AG04449 (cell line): Measurements from ENCODE around the gene NELL2.

Experiments used
- CTCF ChIA-PET: fragments of 350-600 bp; formaldehyde crosslinking; extraction: SDS; loops from one replicate; lab custom pipeline; 2021; ENCODE audit warnings: antibody characterized with exemption; lab: Yijun Ruan, JAX
- POLR2A ChIA-PET: fragments of 400-600, 350-600 bp; formaldehyde crosslinking; extraction: SDS; loops from one replicate; lab custom pipeline; 2020; ENCODE audit warnings: antibody characterized with exemption, inconsistent platforms; lab: Yijun Ruan, JAX
- DNase-seq: peaks from one replicate; pipeline ENCODE4 v3.0.0-alpha.2; 2010; ENCODE audit warnings: low read depth, low spot score
- H3K4me3 ChIP-seq: 2 replicates; pipeline ENCODE4 v1.5.1; 2011; ENCODE audit warnings: low read depth, mild to moderate bottlenecking, control low read depth, low read length
- TF ChIP-seq, protein P1 (sequence below): IDR thresholded peaks from one replicate; pipeline ENCODE4 v1.5.1; 2011; ENCODE audit warnings: mild to moderate bottlenecking, moderate library complexity, low read length, control low read depth, inconsistent platforms; ENCODE audit not compliant: insufficient read depth; ENCODE audit errors: missing control alignments

The NELL2 gene

DNA sequence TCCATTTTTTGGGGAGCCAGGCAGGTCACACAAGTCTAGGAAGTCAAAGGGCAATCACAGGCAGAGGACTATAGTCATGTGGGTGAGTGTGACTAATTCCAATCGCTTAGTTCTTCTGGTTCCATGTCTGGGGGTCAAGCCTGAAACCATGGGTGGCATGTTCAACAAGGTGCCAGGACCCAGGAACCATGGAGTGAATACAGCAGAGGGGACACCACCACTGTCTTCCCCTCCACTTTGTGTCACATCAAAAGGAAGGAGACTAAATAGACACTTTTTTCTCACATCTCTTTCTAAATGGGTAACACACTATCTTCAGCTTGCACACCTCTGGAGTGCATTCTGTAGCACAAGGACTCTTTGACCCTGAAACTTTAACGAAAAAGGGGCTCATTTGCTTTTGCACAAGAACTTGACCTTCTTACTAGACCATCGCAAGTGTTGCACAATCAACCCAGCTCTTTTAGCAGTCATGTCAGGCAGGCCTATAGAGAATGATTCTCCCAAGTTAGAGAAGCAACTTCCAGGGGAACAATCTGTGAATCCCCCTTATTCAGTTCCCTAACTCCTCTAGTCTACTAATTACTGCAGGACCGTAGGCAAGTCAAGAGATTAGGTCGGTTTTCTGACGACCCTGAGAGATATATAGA is 398.7 kb downstream of the NELL2 start:
- TF ChIP-seq, protein P1, sequence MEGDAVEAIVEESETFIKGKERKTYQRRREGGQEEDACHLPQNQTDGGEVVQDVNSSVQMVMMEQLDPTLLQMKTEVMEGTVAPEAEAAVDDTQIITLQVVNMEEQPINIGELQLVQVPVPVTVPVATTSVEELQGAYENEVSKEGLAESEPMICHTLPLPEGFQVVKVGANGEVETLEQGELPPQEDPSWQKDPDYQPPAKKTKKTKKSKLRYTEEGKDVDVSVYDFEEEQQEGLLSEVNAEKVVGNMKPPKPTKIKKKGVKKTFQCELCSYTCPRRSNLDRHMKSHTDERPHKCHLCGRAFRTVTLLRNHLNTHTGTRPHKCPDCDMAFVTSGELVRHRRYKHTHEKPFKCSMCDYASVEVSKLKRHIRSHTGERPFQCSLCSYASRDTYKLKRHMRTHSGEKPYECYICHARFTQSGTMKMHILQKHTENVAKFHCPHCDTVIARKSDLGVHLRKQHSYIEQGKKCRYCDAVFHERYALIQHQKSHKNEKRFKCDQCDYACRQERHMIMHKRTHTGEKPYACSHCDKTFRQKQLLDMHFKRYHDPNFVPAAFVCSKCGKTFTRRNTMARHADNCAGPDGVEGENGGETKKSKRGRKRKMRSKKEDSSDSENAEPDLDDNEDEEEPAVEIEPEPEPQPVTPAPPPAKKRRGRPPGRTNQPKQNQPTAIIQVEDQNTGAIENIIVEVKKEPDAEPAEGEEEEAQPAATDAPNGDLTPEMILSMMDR: no peak
- ChIA-PET CTCF (no interaction called here), POLR2A (no interaction called here)
- no peak for DNase-seq
- no peak overlapping the region for H3K4me3 ChIP-seq

DNA sequence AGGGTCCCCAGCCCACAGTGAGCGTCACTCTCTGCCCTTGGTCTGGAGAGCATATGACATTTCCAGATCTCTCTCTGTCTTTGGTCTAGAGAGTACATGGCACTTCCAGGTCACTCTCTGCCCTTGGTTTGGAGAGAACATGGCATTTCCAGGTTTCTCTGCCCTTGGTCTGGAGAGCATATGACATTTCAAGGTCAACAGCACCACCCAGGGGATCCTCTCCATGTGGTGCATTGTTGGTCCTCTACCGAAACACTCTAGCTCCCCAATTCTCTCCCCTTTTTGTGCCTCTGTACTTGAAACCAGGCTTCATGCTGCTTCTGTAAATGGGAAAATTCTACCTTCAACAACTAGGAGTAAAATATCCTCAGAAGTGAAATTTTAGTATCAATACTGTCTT is 399.4 kb downstream of the NELL2 start:
- CTCF ChIA-PET: no interaction called here
- TF ChIP-seq, protein P1: no peak
- no peak overlapping the region for H3K4me3 ChIP-seq
- DNase-seq: no peak
- POLR2A ChIA-PET: no interaction called here

DNA sequence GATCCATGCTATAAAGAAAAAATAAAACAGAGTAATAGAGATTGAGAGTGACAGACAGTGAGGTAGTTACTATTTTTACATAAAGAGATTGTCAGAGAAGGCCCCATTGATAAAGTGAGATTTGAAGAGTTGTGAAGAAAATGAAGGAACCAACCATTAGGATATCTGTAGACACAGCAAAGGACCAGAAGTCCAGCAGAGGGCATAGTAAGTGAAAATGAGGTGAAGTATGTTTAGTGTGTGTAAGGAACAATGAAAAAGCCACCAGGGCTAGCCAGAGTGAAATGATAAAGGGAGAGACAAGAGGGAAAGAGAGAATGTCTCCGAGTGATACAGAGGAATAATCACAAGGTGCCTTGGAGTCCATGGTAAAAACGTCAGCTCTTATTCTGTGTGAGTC is 411.0 kb downstream of the NELL2 start:
- TF ChIP-seq, protein P1: no peak
- no peak for DNase-seq
- CTCF ChIA-PET: interaction anchor here (1.1 kb wide), 1 partner anchor 466 kb away, joined by 4 read pairs; no protein-coding TSS in a partner anchor
- POLR2A ChIA-PET: no interaction called here
- H3K4me3 ChIP-seq: no peak overlapping the region

DNA sequence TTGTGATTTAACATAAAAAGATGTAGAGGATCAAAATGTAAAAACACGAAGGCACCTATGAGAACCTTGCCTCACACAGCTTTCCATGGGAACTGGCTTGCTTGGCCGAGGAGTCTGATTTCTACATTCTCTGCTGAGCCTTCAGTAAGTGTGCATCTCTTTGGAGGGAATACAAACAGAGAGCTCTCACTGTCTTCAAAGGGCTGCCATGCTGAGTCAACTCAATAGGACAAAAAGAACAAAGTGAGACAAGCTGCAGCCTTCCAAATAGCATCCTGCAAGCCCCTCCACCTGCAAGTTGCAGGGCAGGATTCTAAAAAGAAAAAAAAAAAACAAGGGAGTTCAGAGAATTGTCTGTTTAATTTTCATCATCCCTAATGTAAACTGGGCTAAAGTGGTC is 411.9 kb downstream of the NELL2 start:
- no peak overlapping the region for H3K4me3 ChIP-seq
- TF ChIP-seq, protein P1: no peak
- ChIA-PET POLR2A (no interaction called here), CTCF (no interaction called here)
- DNase-seq: no peak

DNA sequence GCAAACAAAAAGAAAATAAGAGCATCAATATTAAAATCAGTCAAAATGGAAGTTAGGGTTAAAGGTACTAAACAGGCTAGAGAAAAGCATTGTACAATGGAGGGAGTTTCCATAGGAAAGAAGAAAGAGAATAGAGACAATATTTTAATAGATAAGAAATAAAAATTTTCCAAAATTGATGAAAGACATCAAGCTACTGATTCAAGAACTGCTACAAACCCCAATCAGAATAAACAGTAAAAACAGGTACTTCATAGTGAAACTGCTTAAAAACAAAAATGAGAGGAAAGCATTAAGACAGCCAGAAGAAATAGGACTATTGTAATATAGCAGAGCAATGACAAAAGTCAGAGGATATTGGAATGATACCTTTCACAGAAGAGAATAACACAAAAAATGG is 413.4 kb downstream of the NELL2 start:
- no peak overlapping the region for H3K4me3 ChIP-seq
- TF ChIP-seq, protein P1: no peak
- DNase-seq: no peak
- CTCF ChIA-PET: no interaction called here
- POLR2A ChIA-PET: no interaction called here

DNA sequence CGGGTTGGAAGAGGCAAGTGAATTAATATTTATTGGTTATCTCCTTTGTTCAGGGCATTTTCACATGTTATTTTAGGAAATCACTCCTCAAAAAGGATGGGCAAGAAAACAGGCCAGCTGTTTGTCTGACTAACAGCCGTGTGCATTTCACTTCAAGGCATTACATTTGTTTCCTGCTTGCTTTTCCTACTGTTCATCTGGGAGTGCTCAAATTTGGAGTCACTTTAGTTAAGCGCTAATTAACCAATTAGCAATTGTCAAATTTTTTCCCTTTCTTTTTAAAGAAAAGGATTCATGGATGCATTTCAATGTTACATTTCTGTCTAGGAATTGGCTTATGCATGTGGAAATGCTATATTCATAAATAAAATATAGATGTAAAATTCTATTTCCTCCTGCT is 415.9 kb downstream of the NELL2 start:
- TF ChIP-seq, protein P1: no peak
- ChIA-PET CTCF (no interaction called here), POLR2A (no interaction called here)
- no peak for DNase-seq
- H3K4me3 ChIP-seq: no peak overlapping the region
